Heart right ventricle (tissue), 16 donors: Measurements from ENCODE around the gene UBE2G1. TPM values are rescaled to one million over a fixed set of nuclear protein-coding genes. Genes with fewer than 3 reads are reported as not detected.

ENCODE experiments used
- ATAC-seq, 8 donors: fragments of 200-7000 bp; cut with Tn5 transposase; one replicate each; pipeline ENCODE4 v1.9.1; 2020; ENCODE audit warnings: mild to moderate bottlenecking in 8 of 8, moderate library complexity in 8 of 8, moderate number of reproducible peaks in 1 of 8
- DNase-seq, 2 donors: peaks; one replicate each; pipeline ENCODE4 v3.0.0-alpha.2; 2020
- H3K27ac ChIP-seq, 10 donors: fragments of 200-600 bp; sonication (generic) in 2 of 10; one replicate each; pipeline versions ENCODE4 v1.5.0 to v1.8.0; 2020 to 2022; ENCODE audit warnings: mild to moderate bottlenecking in 3 of 10
- H3K27me3 ChIP-seq, 7 donors: fragments of 200-600 bp; one replicate each; pipeline ENCODE4 v1.8.0; 2021 to 2022; ENCODE audit warnings: mild to moderate bottlenecking in 2 of 7
- H3K36me3 ChIP-seq, 9 donors: fragments of 200-600 bp; sonication (generic) in 1 of 9; one replicate each; pipeline versions ENCODE4 v1.5.0 to v1.8.0; 2020 to 2022; ENCODE audit warnings: mild to moderate bottlenecking in 2 of 9
- H3K4me1 ChIP-seq, 9 donors: fragments of 200-600 bp; sonication (generic) in 1 of 9; one replicate each; pipeline versions ENCODE4 v1.5.0 to v1.8.0; 2020 to 2022; ENCODE audit warnings: mild to moderate bottlenecking in 4 of 9
- H3K4me3 ChIP-seq, 10 donors: fragments of 200-600 bp; sonication (generic) in 2 of 10; one replicate each; pipeline versions ENCODE4 v1.5.0 to v1.8.0; 2020 to 2022; ENCODE audit warnings: mild to moderate bottlenecking in 7 of 10, moderate library complexity in 2 of 10
- H3K9me3 ChIP-seq, 11 donors: fragments of 200-600 bp in 10 of 11; sonication (generic) in 2 of 11; one replicate each; pipeline versions ENCODE4 v1.5.0 to v1.8.0; 2013 to 2022; ENCODE audit warnings: mild to moderate bottlenecking in 2 of 11, control low read depth in 1 of 11, moderate library complexity in 1 of 11
- WGBS, 2 donors: extraction: QIAGEN DNeasy Blood & Tissue Kit; methylation state at CpG; one replicate each; pipeline ENCODE4 v1.1.7; 2013; ENCODE audit warnings: inconsistent platforms in 1 of 2; 5-methylcytosine and 5-hydroxymethylcytosine counted together
- intact Hi-C, 10 donors: fragments of 100-400 bp; cut with DNase I; formaldehyde crosslinking; loops; one replicate each; pipeline versions ENCODE4 v1.11.1 to v1.14.2; 2022
- polyA plus RNA-seq, 2 donors: library from polyadenylated mRNA; stranded (reverse); fragments of 200-250 nt; gene quantifications; one replicate each; pipeline ENCODE4 v1.2.3, GENCODE V29; 2013
- total RNA-seq, 10 donors: library from RNA; stranded (reverse); fragmentation: NEBNext Ultra II Directional in 3 of 10; extraction: Animal tissue kit (Norgen Biotek cat#: 25700) in 3 of 10; gene quantifications; one replicate each; pipeline versions ENCODE4 v1.2.1 to v1.2.4, GENCODE V29; 2021 to 2023
- TF ChIP-seq, protein P1 (sequence below), 9 donors: fragments of 200-600 bp; sonication (generic) in 2 of 9; IDR thresholded peaks; one replicate each; pipeline versions ENCODE4 v1.5.0 to v1.8.0; 2021 to 2022; ENCODE audit warnings: antibody characterized with exemption in 9 of 9, mild to moderate bottlenecking in 5 of 9, moderate library complexity in 1 of 9
- donor health status: Arrhythmogenic right ventricular cardiomyopathy.
- donor health status: ischemic (EF 13 %, LVEDD 7.1; RV severe dilation, severe dysfunction).
- donor health status: healthy with polysubstance abuse.
- donor health status: DM: no; HTN: yes; CAD: no.
- donor health status: DM: no; HTN: no; CAD: no.
- donor health status: ischemic (EF 25% LVEDD 6.9; RV normal size, moderate dysfunction).
- donor health status: ischemic (EF 25% LVEDD 5.7; RV mildly dilated, moderate dysfunction).
- donor health status: healthy.
- donor health status: DM: yes; HTN: yes; CAD: no.
- donor health status: Ischemic cardiomyopathy.
- donor health status: ischemic (EF 35%, LVEDD 5.7; RV mildly dilated, moderate dysfunction).
- donor health status: nonischemic (EF 11% LVEDD 7.7; RV severe dilation, severe dysfunction).
- donor health status: DM: yes; HTN: yes; CAD: no.
- donor health status: PGD.
- donor health status: ischemic (EF 29% LVEDD 5.4; RV normal size, mild dysfunction).
- donor health status: nonischemic (EF 23%, LVEDD 6.1; RV moderate dilation, normal function).

The UBE2G1 gene
- total and polyA plus RNA-seq, 12 donors, result 14.9 to 119 (median 100) TPM

DNA sequence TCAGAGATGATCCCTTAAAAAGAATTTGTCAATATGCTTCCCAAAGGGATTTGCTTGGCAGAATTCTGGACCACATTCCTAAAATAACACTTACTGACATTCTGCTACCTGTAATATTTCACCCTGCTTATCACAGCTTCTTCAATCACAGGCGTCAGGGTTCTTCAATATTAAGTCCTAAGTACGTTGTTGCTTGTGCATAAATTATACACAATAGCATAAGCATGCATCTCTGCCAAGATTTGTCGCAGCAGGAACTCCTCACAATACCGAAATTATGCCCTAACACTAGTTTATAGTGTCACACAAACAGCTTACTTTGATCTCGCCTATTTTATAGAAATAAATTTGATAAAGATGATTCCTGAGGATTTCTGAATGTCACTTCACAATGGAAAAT is 48.9 kb downstream of the UBE2G1 start:
- WGBS, 2 donors, result 29% methylated on average over 5 of the region's 5 CpGs
- H3K4me1 ChIP-seq, result peaks cover 6 to 78% (median 60%) of the 10 kb centered on the region in 9 donors
- peak overlapping the region in 6 of 10 donors; percentile 1 to 72 (median 43) for H3K27ac ChIP-seq
- DNase-seq (no peak), ATAC-seq (peak in 1 of 8 donors; percentile 43)
- H3K4me3 ChIP-seq, result no peak overlapping the region
- TF ChIP-seq, protein P1, sequence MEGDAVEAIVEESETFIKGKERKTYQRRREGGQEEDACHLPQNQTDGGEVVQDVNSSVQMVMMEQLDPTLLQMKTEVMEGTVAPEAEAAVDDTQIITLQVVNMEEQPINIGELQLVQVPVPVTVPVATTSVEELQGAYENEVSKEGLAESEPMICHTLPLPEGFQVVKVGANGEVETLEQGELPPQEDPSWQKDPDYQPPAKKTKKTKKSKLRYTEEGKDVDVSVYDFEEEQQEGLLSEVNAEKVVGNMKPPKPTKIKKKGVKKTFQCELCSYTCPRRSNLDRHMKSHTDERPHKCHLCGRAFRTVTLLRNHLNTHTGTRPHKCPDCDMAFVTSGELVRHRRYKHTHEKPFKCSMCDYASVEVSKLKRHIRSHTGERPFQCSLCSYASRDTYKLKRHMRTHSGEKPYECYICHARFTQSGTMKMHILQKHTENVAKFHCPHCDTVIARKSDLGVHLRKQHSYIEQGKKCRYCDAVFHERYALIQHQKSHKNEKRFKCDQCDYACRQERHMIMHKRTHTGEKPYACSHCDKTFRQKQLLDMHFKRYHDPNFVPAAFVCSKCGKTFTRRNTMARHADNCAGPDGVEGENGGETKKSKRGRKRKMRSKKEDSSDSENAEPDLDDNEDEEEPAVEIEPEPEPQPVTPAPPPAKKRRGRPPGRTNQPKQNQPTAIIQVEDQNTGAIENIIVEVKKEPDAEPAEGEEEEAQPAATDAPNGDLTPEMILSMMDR (IDR thresholded peaks at IDR 0.05), result no peak
- H3K9me3 ChIP-seq, result no peaks in the 10 kb centered on the region
- H3K27me3 ChIP-seq, result no peaks in the 10 kb centered on the region
- H3K36me3 ChIP-seq, result no peaks in the 10 kb centered on the region
- intact Hi-C loops, result loop anchor here in 3 of 10 donors (5.0 to 10.0 kb wide), 3 partner anchors 40 to 47 kb away; partner anchors contain the start of gene UBE2G1 (in 1 of the 3)

DNA sequence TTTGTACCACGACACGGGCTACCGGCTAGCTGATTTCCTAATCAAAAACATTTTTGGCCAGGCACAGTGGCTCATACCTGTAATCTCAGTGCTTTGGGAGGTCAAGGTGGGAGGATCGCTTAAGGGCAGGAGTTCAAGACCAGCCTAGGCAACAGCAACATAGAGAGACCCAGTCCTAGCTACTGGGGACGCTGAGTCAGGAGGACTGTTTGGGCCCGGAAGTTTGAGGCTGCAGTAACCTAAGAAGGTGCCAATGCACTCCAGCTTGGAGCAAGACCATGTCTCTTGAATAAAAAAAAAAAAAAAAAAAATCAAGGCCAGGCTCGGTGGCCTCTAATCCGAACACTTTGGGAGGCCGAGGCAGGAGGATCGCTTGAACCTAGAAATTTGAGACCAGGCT is 49.8 kb downstream of the UBE2G1 start:
- 92 to 94% methylated on average over 10 of the region's 10 CpGs for WGBS, 2 donors
- no peaks in the 10 kb centered on the region for H3K36me3 ChIP-seq
- DNase-seq (no peak), ATAC-seq (peak in 1 of 8 donors; percentile 29)
- TF ChIP-seq, protein P1 (IDR thresholded peaks at IDR 0.05), result no peak
- intact Hi-C loops, result loop anchor here in 3 of 10 donors (5.0 to 10.0 kb wide), 3 partner anchors 41 to 48 kb away; partner anchors contain the start of gene UBE2G1 (in 1 of the 3)
- no peak overlapping the region for H3K4me3 ChIP-seq
- no peaks in the 10 kb centered on the region for H3K9me3 ChIP-seq
- H3K4me1 ChIP-seq, result peaks cover 6 to 73% (median 56%) of the 10 kb centered on the region in 9 donors
- no peaks in the 10 kb centered on the region for H3K27me3 ChIP-seq
- H3K27ac ChIP-seq, result peak overlapping the region in 7 of 10 donors; percentile 18 to 72 (median 49)

DNA sequence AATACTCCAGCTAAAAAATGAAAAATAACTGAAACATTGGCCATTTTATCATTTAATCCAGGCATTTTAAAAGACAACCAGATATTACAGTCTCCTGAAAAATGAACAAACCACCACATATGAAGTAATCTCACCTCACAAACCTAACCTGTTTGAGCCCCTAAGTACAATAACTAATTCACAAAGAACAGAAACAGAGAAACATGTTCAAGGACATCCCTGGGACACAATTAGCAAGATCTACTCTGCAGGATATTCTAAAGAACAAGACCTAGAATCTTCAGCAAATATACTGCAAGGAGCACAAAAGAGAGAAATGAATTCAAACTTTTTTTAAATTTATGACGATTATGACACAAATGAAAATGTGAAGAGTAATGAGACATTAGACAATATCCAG is 51.9 kb downstream of the UBE2G1 start:
- ATAC-seq (no peak), DNase-seq (no peak)
- intact Hi-C loops, result loop anchor here in 5 of 10 donors (5.0 to 10.0 kb wide), 4 partner anchors 43 to 53 kb away; partner anchors contain the start of gene UBE2G1 (in 2 of the 5)
- Histone ChIP-seq H3K4me3 (no peak overlapping the region), H3K27ac (peak overlapping the region in 4 of 10 donors; percentile 63 to 80 (median 70)), H3K36me3 (no peaks in the 10 kb centered on the region), H3K27me3 (no peaks in the 10 kb centered on the region), H3K9me3 (no peaks in the 10 kb centered on the region), H3K4me1 (peaks cover 8 to 91% (median 76%) of the 10 kb centered on the region in 9 donors)
- TF ChIP-seq, protein P1 (IDR thresholded peaks at IDR 0.05), result no peak
- 51 to 71% methylated on average over 1 of the region's 1 CpG for WGBS, 2 donors

DNA sequence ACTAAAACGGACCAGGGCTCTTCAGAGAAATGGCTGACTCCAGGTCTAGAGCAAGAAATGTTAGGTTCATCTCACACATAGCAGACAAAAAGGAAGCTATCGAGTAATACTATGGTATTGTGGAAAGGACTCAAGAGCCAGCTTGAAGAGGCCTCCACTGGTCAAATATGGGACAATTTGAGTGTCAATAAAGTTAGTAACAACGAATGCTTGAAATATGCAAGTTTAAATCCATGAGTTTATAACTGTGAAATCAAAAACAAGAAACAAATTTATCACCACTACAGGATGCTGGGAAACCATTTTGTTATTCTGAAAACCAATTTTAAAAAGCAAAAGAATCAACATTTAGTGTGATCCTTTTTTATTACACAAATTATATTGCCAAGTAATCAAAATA is 52.3 kb downstream of the UBE2G1 start:
- no peaks in the 10 kb centered on the region for H3K9me3 ChIP-seq
- no peaks in the 10 kb centered on the region for H3K27me3 ChIP-seq
- H3K36me3 ChIP-seq, result no peaks in the 10 kb centered on the region
- ATAC-seq (no peak), DNase-seq (no peak)
- H3K27ac ChIP-seq, result peak overlapping the region in 8 of 10 donors; percentile 31 to 80 (median 61)
- TF ChIP-seq, protein P1 (IDR thresholded peaks at IDR 0.05), result no peak
- H3K4me3 ChIP-seq, result no peak overlapping the region
- peaks cover 8 to 91% (median 80%) of the 10 kb centered on the region in 9 donors for H3K4me1 ChIP-seq
- 82 to 88% methylated on average over 3 of the region's 3 CpGs for WGBS, 2 donors
- intact Hi-C loops, result loop anchor here in 3 of 10 donors (5.0 to 10.0 kb wide), 3 partner anchors 48 to 53 kb away; partner anchors contain the start of gene UBE2G1 (in 2 of the 3)
